HL-60 (cell line): ENCODE data around the gene JAML.

Source experiments
- DNase-seq, 2 experiments: peaks; one replicate each; pipeline ENCODE4 v3.0.0-alpha.2; 2010 to 2020; ENCODE audit warnings: low read depth in 1 of 2, low spot score in 1 of 2
- H3K27ac ChIP-seq: fragments of 250-450 bp; sonication (Bioruptor Pico); replicated peaks from 2 replicates; pipeline ENCODE4 v1.5.1; 2020; ENCODE audit warnings: mild to moderate bottlenecking, moderate library complexity
- H3K27me3 ChIP-seq: fragments of 250-450 bp; sonication (Bioruptor Pico); 2 replicates; pipeline ENCODE4 v1.5.1; 2021; ENCODE audit warnings: mild to moderate bottlenecking, moderate library complexity; ENCODE audit not compliant: insufficient read depth, poor library complexity, severe bottlenecking
- H3K4me3 ChIP-seq: replicated peaks from 2 replicates; pipeline ENCODE4 v1.5.1; 2011; ENCODE audit warnings: mild to moderate bottlenecking, control low read depth, low read length; ENCODE audit not compliant: insufficient read depth
- CTCF ChIP-seq: IDR thresholded peaks from one replicate; pipeline ENCODE4 v1.5.1; 2011; ENCODE audit warnings: low read length, control low read depth, inconsistent platforms; ENCODE audit not compliant: insufficient read depth
- GABPA ChIP-seq: IDR thresholded peaks from 2 replicates; pipeline ENCODE4 v1.6.1; 2012; ENCODE audit warnings: low read depth
- POLR2AphosphoS5 ChIP-seq: IDR thresholded peaks from 2 replicates; pipeline ENCODE4 v1.6.1; 2012; ENCODE audit warnings: low read depth
- REST ChIP-seq: IDR thresholded peaks from 2 replicates; pipeline ENCODE4 v1.6.1; 2012; ENCODE audit warnings: low read depth; ENCODE audit not compliant: insufficient replicate concordance
- SPI1 ChIP-seq: IDR thresholded peaks from 2 replicates; pipeline ENCODE4 v1.6.1; 2012; ENCODE audit warnings: low read depth, mild to moderate bottlenecking, borderline replicate concordance

Gene JAML

GRCh38 chr11:118157186-118157895, 67.5 kb downstream of the JAML start:
- H3K27ac ChIP-seq = no peak overlapping the region
- H3K4me3 ChIP-seq = no peak overlapping the region
- no peak for DNase-seq
- H3K27me3 ChIP-seq = peaks cover 39% of the 10 kb centered on the region
- TF ChIP-seq REST = no peak
- no peak for TF ChIP-seq GABPA
- TF ChIP-seq POLR2AphosphoS5 = no peak
- TF ChIP-seq CTCF = no peak
- no peak for TF ChIP-seq SPI1

- no peak overlapping the region for H3K27ac ChIP-seq
- TF ChIP-seq CTCF (no peak), POLR2AphosphoS5 (no peak), SPI1 (no peak), GABPA (no peak), REST (no peak)
- H3K4me3 ChIP-seq = no peak overlapping the region
- no peak for DNase-seq
- peaks cover 42% of the 10 kb centered on the region for H3K27me3 ChIP-seq
These were observed 68.2 kb downstream of the JAML start for GRCh38 chr11:118156531-118157185.

GRCh38 chr11:118155776-118156530, 68.9 kb downstream of the JAML start:
- TF ChIP-seq POLR2AphosphoS5 (no peak), CTCF (no peak)
- DNase-seq = no peak
- H3K27ac ChIP-seq = no peak overlapping the region
- H3K4me3 ChIP-seq = no peak overlapping the region
- H3K27me3 ChIP-seq = peaks cover 42% of the 10 kb centered on the region
